Lower leg skin (tissue), 3 donors: ENCODE data around the gene UBE2L5.

Source experiments
- POLR2A ChIP-seq, 2 donors: fragments of 450-650 bp; IDR thresholded peaks; one replicate each; pipeline ENCODE4 v1.6.1; 2016 to 2017; ENCODE audit warnings: antibody characterized with exemption in 2 of 2, mild to moderate bottlenecking in 1 of 2, moderate library complexity in 1 of 2
- TF ChIP-seq, protein P1 (sequence below), 3 donors: fragments of 450-650 bp; IDR thresholded peaks; one replicate each; pipeline ENCODE4 v1.5.1; 2016; ENCODE audit warnings: antibody characterized with exemption in 3 of 3, mild to moderate bottlenecking in 3 of 3, moderate library complexity in 2 of 3

GRCh38 chr13:30429721-30430694 lies 7.7 kb downstream of the UBE2L5 start:
- no peak for TF ChIP-seq POLR2A (IDR thresholded peaks at IDR 0.05)
- TF ChIP-seq, protein P1, sequence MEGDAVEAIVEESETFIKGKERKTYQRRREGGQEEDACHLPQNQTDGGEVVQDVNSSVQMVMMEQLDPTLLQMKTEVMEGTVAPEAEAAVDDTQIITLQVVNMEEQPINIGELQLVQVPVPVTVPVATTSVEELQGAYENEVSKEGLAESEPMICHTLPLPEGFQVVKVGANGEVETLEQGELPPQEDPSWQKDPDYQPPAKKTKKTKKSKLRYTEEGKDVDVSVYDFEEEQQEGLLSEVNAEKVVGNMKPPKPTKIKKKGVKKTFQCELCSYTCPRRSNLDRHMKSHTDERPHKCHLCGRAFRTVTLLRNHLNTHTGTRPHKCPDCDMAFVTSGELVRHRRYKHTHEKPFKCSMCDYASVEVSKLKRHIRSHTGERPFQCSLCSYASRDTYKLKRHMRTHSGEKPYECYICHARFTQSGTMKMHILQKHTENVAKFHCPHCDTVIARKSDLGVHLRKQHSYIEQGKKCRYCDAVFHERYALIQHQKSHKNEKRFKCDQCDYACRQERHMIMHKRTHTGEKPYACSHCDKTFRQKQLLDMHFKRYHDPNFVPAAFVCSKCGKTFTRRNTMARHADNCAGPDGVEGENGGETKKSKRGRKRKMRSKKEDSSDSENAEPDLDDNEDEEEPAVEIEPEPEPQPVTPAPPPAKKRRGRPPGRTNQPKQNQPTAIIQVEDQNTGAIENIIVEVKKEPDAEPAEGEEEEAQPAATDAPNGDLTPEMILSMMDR (IDR thresholded peaks at IDR 0.05), result no peak
